Neuron (in vitro differentiated cells): ENCODE results near the gene SHANK3.

ENCODE experiments used
- H2AFZ ChIP-seq: one replicate; pipeline ENCODE4 v1.6.1; 2013; ENCODE audit warnings: low read depth, mild to moderate bottlenecking, inconsistent platforms, low read length, moderate library complexity
- H3K27me3 ChIP-seq: one replicate; pipeline ENCODE4 v1.6.1; 2013; ENCODE audit warnings: low read length; ENCODE audit not compliant: insufficient read depth
- H3K36me3 ChIP-seq: one replicate; pipeline ENCODE4 v1.6.1; 2013; ENCODE audit warnings: low read length; ENCODE audit not compliant: insufficient read depth
- H3K4me1 ChIP-seq: one replicate; pipeline ENCODE4 v1.6.1; 2013; ENCODE audit warnings: low read length; ENCODE audit not compliant: insufficient read depth
- H3K4me3 ChIP-seq: 2 replicates; pipeline ENCODE4 v1.5.1; 2013; ENCODE audit warnings: mild to moderate bottlenecking, low read length, moderate library complexity
- H3K9me3 ChIP-seq: one replicate; pipeline ENCODE4 v1.6.1; 2013; ENCODE audit warnings: low read length

SHANK3 gene

GRCh38 chr22:50665212-50665611 is 7.4 kb upstream of the SHANK3 start:
- Histone ChIP-seq H2AFZ (no peak overlapping the region), H3K9me3 (no peaks in the 10 kb centered on the region), H3K4me1 (no peaks in the 10 kb centered on the region), H3K36me3 (no peaks in the 10 kb centered on the region), H3K27me3 (no peaks in the 10 kb centered on the region), H3K4me3 (no peak overlapping the region)

- Histone ChIP-seq H3K9me3 (no peaks in the 10 kb centered on the region), H3K27me3 (no peaks in the 10 kb centered on the region), H2AFZ (no peak overlapping the region), H3K4me1 (no peaks in the 10 kb centered on the region), H3K4me3 (no peak overlapping the region), H3K36me3 (no peaks in the 10 kb centered on the region)
Measured at GRCh38 chr22:50665738-50666137, 6.9 kb upstream of the SHANK3 start.

- Histone ChIP-seq H3K27me3 (no peaks in the 10 kb centered on the region), H3K36me3 (no peaks in the 10 kb centered on the region), H3K4me1 (peaks cover 10% of the 10 kb centered on the region), H3K9me3 (no peaks in the 10 kb centered on the region), H3K4me3 (no peak overlapping the region), H2AFZ (no peak overlapping the region)
Measured at GRCh38 chr22:50670513-50670912, 2.1 kb upstream of the SHANK3 start.

GRCh38 chr22:50670914-50671538 is 1.6 kb upstream of the SHANK3 start:
- no peaks in the 10 kb centered on the region for H3K36me3 ChIP-seq
- no peak overlapping the region for H2AFZ ChIP-seq
- H3K9me3 ChIP-seq, result no peaks in the 10 kb centered on the region
- H3K27me3 ChIP-seq, result no peaks in the 10 kb centered on the region
- H3K4me1 ChIP-seq, result peaks cover 14% of the 10 kb centered on the region
- no peak overlapping the region for H3K4me3 ChIP-seq

GRCh38 chr22:50671641-50672040 is 982 bp upstream of the SHANK3 start:
- H2AFZ ChIP-seq, result no peak overlapping the region
- no peaks in the 10 kb centered on the region for H3K36me3 ChIP-seq
- H3K27me3 ChIP-seq, result no peaks in the 10 kb centered on the region
- no peak overlapping the region for H3K4me3 ChIP-seq
- H3K9me3 ChIP-seq, result no peaks in the 10 kb centered on the region
- H3K4me1 ChIP-seq, result peaks cover 14% of the 10 kb centered on the region

GRCh38 chr22:50672041-50672440 is 582 bp upstream of the SHANK3 start:
- H2AFZ ChIP-seq, result no peak overlapping the region
- no peak overlapping the region for H3K4me3 ChIP-seq
- H3K27me3 ChIP-seq, result no peaks in the 10 kb centered on the region
- H3K9me3 ChIP-seq, result no peaks in the 10 kb centered on the region
- peaks cover 14% of the 10 kb centered on the region for H3K4me1 ChIP-seq
- H3K36me3 ChIP-seq, result no peaks in the 10 kb centered on the region

GRCh38 chr22:50673231-50674129 is 857 bp downstream of the SHANK3 start:
- peaks cover 2% of the 10 kb centered on the region for H3K36me3 ChIP-seq
- no peak overlapping the region for H2AFZ ChIP-seq
- H3K4me1 ChIP-seq, result peaks cover 14% of the 10 kb centered on the region
- H3K9me3 ChIP-seq, result no peaks in the 10 kb centered on the region
- H3K4me3 ChIP-seq, result peak overlapping the region; percentile 35
- H3K27me3 ChIP-seq, result no peaks in the 10 kb centered on the region

- Histone ChIP-seq H3K9me3 (no peaks in the 10 kb centered on the region), H3K27me3 (no peaks in the 10 kb centered on the region), H3K4me3 (peak overlapping the region; percentile 35), H3K36me3 (peaks cover 7% of the 10 kb centered on the region), H2AFZ (no peak overlapping the region), H3K4me1 (peaks cover 14% of the 10 kb centered on the region)
Measured at GRCh38 chr22:50674130-50674500, 1.5 kb downstream of the SHANK3 start.

- no peaks in the 10 kb centered on the region for H3K27me3 ChIP-seq
- peak overlapping the region; percentile 53 for H3K4me3 ChIP-seq
Measured at GRCh38 chr22:50674606-50675552, 2.3 kb downstream of the SHANK3 start.

GRCh38 chr22:50675553-50676179 is 3.0 kb downstream of the SHANK3 start:
- Histone ChIP-seq H3K9me3 (no peaks in the 10 kb centered on the region), H3K36me3 (peaks cover 7% of the 10 kb centered on the region), H2AFZ (no peak overlapping the region), H3K4me3 (peak overlapping the region; percentile 53), H3K27me3 (no peaks in the 10 kb centered on the region), H3K4me1 (peaks cover 14% of the 10 kb centered on the region)

More at GRCh38 chr22:50674606-50675552, 2.3 kb downstream of the SHANK3 start:
- Histone ChIP-seq H3K4me1 (peaks cover 14% of the 10 kb centered on the region), H2AFZ (no peak overlapping the region), H3K9me3 (no peaks in the 10 kb centered on the region), H3K36me3 (peaks cover 7% of the 10 kb centered on the region)

GRCh38 chr22:50676180-50676636 is 3.6 kb downstream of the SHANK3 start:
- Histone ChIP-seq H2AFZ (no peak overlapping the region), H3K36me3 (peaks cover 7% of the 10 kb centered on the region), H3K4me3 (no peak overlapping the region), H3K27me3 (no peaks in the 10 kb centered on the region), H3K4me1 (peaks cover 14% of the 10 kb centered on the region), H3K9me3 (no peaks in the 10 kb centered on the region)

- H3K4me1 ChIP-seq, result peaks cover 14% of the 10 kb centered on the region
- H3K9me3 ChIP-seq, result no peaks in the 10 kb centered on the region
- H3K27me3 ChIP-seq, result no peaks in the 10 kb centered on the region
- no peak overlapping the region for H3K4me3 ChIP-seq
- H2AFZ ChIP-seq, result no peak overlapping the region
- peaks cover 7% of the 10 kb centered on the region for H3K36me3 ChIP-seq
Measured at GRCh38 chr22:50676661-50677492, 4.3 kb downstream of the SHANK3 start.
